Fibroblast of pulmonary artery (primary cell): Measurements from ENCODE around the gene TNRC18.

Experiments
- DNase-seq: peaks from one replicate; pipeline ENCODE4 v3.0.0-alpha.2; 2010; ENCODE audit warnings: low read depth
- H3K4me3 ChIP-seq: replicated peaks from 2 replicates; pipeline ENCODE4 v1.5.1; 2011; ENCODE audit warnings: low read depth, mild to moderate bottlenecking, control low read depth, low read length, moderate library complexity
- TF ChIP-seq, protein P1 (sequence below): IDR thresholded peaks from 2 replicates; pipeline ENCODE4 v1.5.1; 2011; ENCODE audit warnings: mild to moderate bottlenecking, control low read depth, low read length, inconsistent platforms; ENCODE audit errors: missing control alignments

TNRC18 gene

DNA sequence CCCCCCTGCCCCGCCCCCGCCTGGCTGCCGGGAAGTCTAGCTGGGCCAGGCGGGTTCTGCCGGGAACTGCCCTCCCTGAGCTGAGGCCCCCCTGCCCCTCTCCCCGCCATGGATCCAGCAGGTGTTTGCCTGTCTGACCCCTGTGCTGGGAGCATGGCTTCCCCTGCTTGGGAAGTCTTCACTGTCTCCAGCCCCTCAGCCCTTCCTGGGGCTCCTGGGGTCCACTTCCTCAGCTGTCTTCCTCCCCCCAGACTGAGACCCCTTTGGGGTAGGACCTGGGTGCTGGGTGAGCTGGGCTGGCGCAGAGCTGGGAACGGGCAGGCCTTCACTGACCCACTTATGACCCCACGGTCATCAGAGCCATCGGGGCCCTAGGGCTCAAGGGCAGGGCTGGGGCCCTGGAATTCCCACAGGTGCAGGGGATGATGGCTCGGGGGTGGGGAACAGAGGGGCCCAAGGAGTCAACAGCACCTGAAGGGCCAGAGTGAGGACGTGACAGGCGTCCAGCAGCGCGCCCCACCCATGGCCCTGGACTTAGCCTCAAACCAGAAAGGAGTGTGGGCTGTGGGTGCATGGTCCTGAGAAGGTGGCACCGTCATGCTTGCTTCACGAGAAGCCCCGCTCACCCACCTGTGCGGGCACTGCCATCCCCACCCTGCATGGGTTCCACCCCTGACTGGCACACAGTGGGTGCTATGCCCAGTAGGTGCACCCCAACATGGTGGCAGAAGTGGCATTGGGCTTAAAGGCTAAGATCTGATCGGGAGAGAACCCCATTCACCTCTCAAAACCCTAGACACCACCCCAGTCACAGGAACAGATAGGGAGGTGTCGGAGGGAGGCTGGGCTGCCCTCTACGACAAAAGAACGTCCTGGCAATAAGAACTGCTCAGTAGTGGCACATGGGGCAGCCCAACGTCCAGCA lies 16.2 kb upstream of the TNRC18 start:
- no peak overlapping the region for H3K4me3 ChIP-seq
- TF ChIP-seq, protein P1, sequence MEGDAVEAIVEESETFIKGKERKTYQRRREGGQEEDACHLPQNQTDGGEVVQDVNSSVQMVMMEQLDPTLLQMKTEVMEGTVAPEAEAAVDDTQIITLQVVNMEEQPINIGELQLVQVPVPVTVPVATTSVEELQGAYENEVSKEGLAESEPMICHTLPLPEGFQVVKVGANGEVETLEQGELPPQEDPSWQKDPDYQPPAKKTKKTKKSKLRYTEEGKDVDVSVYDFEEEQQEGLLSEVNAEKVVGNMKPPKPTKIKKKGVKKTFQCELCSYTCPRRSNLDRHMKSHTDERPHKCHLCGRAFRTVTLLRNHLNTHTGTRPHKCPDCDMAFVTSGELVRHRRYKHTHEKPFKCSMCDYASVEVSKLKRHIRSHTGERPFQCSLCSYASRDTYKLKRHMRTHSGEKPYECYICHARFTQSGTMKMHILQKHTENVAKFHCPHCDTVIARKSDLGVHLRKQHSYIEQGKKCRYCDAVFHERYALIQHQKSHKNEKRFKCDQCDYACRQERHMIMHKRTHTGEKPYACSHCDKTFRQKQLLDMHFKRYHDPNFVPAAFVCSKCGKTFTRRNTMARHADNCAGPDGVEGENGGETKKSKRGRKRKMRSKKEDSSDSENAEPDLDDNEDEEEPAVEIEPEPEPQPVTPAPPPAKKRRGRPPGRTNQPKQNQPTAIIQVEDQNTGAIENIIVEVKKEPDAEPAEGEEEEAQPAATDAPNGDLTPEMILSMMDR = no peak
- DNase-seq = no peak

DNA sequence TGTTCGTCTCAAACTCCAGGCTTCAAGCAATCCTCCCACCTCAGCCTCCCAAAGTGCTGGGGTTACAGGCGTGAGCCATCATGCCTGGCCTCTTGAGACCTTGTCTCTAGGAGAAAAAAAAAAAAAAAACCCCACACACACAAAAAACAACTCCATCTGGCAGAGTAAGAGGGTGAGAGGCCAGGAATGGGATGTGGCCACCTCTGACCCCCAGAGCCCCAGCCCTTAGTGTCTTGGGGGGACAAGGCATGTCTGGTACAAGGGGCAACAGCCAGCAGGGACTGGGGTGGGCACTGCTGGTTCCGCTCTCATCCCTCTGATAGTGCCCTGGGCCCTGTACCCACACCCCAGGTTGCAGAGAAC lies 15.6 kb upstream of the TNRC18 start:
- TF ChIP-seq, protein P1 = no peak
- no peak overlapping the region for H3K4me3 ChIP-seq
- DNase-seq = no peak

DNA sequence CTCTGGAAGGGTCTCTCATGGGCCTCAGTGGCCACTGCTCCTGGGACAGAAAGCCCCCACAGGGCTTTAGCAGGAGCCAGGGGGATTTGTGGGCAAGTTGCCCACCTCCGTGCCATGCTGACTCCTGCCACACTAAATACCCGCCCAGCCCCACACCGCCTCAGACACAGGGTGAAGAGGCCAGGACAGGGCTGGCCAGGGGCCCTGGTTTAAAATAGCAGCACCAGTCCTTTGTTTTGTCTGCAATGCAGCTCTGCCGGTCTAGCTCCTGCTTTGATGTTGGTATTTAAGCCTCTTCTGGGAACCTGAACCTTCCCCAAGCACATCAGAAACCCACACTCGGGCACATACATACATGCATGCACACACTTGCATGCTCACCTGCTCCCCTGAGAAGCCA lies 14.4 kb upstream of the TNRC18 start:
- DNase-seq = no peak

DNA sequence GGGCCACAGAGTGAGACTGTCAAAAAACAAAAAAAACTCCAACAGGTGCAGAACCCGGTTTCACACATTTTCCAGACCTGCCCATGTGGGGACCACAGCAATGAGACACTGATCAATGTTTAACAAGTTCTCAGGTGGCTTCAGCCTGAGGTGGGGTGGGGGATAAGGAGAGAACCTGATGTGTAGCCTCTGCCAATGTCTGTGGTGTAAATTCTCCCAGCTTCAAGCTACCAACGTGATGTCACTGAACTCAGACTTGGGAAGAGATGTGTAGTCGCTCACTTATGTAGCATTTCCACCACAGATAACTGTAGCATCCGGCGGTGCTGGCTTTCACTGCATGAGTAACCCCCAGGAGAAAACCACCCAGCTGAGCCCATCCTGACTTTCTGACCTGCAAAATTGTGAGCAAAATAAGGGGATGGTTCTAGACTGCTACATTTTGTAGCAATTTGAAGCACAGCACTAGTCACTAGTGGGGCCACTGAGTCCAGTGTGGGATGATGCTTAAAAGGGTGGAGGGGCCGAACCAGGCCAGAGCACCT lies 13.8 kb upstream of the TNRC18 start:
- H3K4me3 ChIP-seq = no peak overlapping the region
- TF ChIP-seq, protein P1 = no peak
- no peak for DNase-seq

More for the DNA sequence above, 14.4 kb upstream of the TNRC18 start:
- TF ChIP-seq, protein P1 = no peak
- no peak overlapping the region for H3K4me3 ChIP-seq

DNA sequence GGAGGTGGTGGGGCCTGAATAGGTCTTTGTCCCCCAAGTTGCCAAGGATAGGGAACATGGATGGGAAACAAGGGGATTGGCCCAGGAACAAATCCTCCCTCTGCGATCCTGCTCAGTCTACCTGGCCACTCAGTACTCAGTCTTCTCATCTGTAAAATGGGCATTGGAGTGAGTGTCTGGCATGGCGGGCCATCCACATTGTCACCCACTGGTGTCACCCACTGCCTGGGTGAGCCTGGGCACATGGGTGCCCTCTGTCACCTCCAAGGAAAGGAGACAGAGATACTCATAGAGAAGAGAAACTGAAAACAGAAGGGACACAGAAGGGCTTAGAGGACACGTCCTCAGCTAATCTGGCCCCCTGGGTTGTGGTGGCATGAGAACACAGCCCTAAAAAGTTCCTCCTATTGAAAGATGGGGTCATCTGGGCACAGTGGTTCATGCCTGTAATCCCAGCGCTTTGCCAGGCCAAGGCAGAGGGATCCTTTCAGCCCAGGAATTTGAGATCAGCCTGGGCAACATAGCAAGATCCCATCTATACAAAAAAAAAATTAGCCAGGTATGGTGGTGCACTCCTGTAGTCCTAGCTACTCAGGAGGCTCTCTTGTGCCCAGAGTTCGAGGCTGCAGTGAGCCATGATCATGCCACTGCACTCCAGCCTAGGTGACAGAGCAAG lies 12.5 kb upstream of the TNRC18 start:
- TF ChIP-seq, protein P1 = no peak
- no peak overlapping the region for H3K4me3 ChIP-seq
- DNase-seq = no peak

DNA sequence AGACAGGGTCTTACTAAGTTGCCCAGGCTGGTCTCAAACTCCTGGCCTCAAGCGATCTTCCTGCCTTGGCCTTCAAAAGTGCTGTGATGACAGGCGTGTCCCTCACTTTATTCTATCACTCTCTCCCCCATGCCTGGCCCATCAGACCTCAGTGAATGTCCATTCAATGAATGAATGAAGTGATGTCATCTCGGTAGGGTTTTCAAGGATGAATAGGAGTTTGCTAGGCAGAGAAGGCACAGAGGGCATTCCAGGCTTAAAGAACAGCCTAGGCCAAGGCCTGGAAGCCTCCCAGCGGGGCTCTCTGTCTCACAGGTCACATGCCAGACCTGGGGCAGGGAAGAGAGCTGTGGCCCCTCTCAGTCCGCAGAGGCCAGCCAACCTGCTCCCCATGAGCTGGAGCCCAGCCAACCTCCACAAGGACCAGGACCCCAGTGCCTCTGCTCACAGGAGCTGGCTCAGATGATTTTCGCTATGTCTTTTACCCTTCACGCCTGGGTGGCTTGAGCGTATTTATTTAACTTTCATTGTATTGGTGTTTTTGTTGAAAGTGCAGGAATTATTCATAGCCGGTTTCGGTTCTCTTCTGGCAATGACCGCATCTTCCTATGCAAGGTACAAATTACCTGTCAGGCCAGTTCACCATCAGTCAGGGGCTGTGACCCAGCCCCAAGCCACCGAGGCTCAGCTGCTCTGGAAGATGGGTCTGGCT lies 11.8 kb upstream of the TNRC18 start:
- no peak overlapping the region for H3K4me3 ChIP-seq
- DNase-seq = no peak
- TF ChIP-seq, protein P1 = no peak
